OCI-M1 (cell line): Measurements from ENCODE around the gene LSP1.

Experiments
- DNase-seq: peaks from one replicate; lab custom pipeline; 2025; lab: John Stamatoyannopoulos, UW

Gene LSP1

GRCh38 chr11:1890856-1891830, 38.3 kb downstream of the LSP1 start:
- no peak for DNase-seq

- no peak for DNase-seq
Observed at GRCh38 chr11:1891831-1892115, 38.9 kb downstream of the LSP1 start, which contains the start of gene PRR33. TSS of gene PRR33 (minus strand) at chr11:1891895. CDS start at chr11:1890584, 1,311 bp downstream.

- no peak for DNase-seq
Observed at GRCh38 chr11:1892116-1892515, 39.2 kb downstream of the LSP1 start.

- DNase-seq, result no peak
Observed at GRCh38 chr11:1892558-1892957, 39.7 kb downstream of the LSP1 start.

GRCh38 chr11:1893581-1894359, 40.9 kb downstream of the LSP1 start:
- no peak for DNase-seq

GRCh38 chr11:1894759-1895158, 41.9 kb downstream of the LSP1 start:
- no peak for DNase-seq

- no peak for DNase-seq
Observed at GRCh38 chr11:1896468-1896867, 43.6 kb downstream of the LSP1 start.

GRCh38 chr11:1896923-1897322, 44.0 kb downstream of the LSP1 start:
- peak; percentile 4 for DNase-seq

- DNase-seq, result peak; percentile 6
Observed at GRCh38 chr11:1899090-1899489, 46.2 kb downstream of the LSP1 start.

- DNase-seq, result no peak
Observed at GRCh38 chr11:1899686-1900085, 46.8 kb downstream of the LSP1 start.

GRCh38 chr11:1906181-1906580, 53.3 kb downstream of the LSP1 start:
- DNase-seq, result no peak

- DNase-seq, result no peak
Observed at GRCh38 chr11:1906611-1907423, 53.9 kb downstream of the LSP1 start.

GRCh38 chr11:1908618-1909017, 55.7 kb downstream of the LSP1 start:
- DNase-seq, result no peak

- no peak for DNase-seq
Observed at GRCh38 chr11:1909524-1909923, 56.6 kb downstream of the LSP1 start.

- no peak for DNase-seq
Observed at GRCh38 chr11:1912289-1912878, 59.5 kb downstream of the LSP1 start.

- no peak for DNase-seq
Observed at GRCh38 chr11:1913271-1914060, 60.6 kb downstream of the LSP1 start.

- no peak for DNase-seq
Observed at GRCh38 chr11:1915795-1916131, 62.9 kb downstream of the LSP1 start.

- DNase-seq, result no peak
Observed at GRCh38 chr11:1916132-1916985, 63.5 kb downstream of the LSP1 start.

GRCh38 chr11:1916986-1917522, 64.2 kb downstream of the LSP1 start:
- DNase-seq, result no peak
